Measurements from ENCODE around the gene CNIH2.

GRCh38 chr11:66324664-66325063, 46.7 kb downstream of the CNIH2 start:
- TF ChIP-seq EZH2 (IDR thresholded peaks at IDR 0.05; ENCODE audit: low read depth, unreplicated experiment) (no peak), CTCF (conservative IDR thresholded peaks at IDR 0.05; ENCODE audit: low read depth in 2 of 2) (no peak), POLR2AphosphoS5 (IDR thresholded peaks at IDR 0.05; ENCODE audit: low read depth) (no peak), JUNB (IDR thresholded peaks at IDR 0.05; ENCODE audit: unreplicated experiment) (no peak), EZH2phosphoT487 (IDR thresholded peaks at IDR 0.05; ENCODE audit: unreplicated experiment) (no peak), ZNF331 (CRISPR knock-in tag; IDR thresholded peaks at IDR 0.05; ENCODE audit: low read depth) (no peak), REST (IDR thresholded peaks at IDR 0.05; ENCODE audit: unreplicated experiment) (no peak), CREB1 (CRISPR knock-in tag; IDR thresholded peaks at IDR 0.05; ENCODE audit: low read depth) (no peak), ZNF462 (CRISPR knock-in tag; IDR thresholded peaks at IDR 0.05) (no peak)

Data from GM23338 (cell line).